ENCODE results near the gene CCSAP.

DNA sequence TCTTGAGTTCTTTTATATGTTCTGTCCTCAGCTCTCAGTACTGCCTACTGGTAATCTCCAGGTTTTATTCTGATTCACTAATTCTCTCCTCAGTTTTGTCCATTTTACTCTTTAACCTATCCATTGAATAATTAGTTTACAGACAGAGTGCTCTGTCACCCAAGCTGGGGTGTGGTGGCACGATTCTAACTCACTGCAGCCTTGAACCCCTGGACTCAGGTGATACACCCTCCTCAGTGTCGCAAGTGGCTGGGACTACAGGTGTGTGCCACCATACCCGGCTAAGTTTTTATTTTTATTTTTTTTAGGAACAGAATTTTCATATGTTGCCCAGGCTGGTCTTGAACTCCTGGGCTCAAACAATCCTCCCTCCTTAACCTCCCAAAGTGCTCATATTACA is 58.0 kb downstream of the CCSAP start:
- TF ChIP-seq, protein P1, sequence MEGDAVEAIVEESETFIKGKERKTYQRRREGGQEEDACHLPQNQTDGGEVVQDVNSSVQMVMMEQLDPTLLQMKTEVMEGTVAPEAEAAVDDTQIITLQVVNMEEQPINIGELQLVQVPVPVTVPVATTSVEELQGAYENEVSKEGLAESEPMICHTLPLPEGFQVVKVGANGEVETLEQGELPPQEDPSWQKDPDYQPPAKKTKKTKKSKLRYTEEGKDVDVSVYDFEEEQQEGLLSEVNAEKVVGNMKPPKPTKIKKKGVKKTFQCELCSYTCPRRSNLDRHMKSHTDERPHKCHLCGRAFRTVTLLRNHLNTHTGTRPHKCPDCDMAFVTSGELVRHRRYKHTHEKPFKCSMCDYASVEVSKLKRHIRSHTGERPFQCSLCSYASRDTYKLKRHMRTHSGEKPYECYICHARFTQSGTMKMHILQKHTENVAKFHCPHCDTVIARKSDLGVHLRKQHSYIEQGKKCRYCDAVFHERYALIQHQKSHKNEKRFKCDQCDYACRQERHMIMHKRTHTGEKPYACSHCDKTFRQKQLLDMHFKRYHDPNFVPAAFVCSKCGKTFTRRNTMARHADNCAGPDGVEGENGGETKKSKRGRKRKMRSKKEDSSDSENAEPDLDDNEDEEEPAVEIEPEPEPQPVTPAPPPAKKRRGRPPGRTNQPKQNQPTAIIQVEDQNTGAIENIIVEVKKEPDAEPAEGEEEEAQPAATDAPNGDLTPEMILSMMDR (IDR thresholded peaks at IDR 0.05), result no peak
- no peak for TF ChIP-seq POLR2A (IDR thresholded peaks at IDR 0.05)

All from uterus (tissue), 2 donors.